ENCODE measurements around the gene CFLAR. TPM values are rescaled to one million over a fixed set of nuclear protein-coding genes. Genes with fewer than 3 reads are reported as not detected.

CFLAR gene
- total and polyA plus RNA-seq, 2 of the 13 experiments (the other 11 are each of a cell fraction or from before 2014, with no cell fraction given): 43.8 to 92.1 TPM

- TF ChIP-seq SNAPC4 (CRISPR knock-in tag; IDR thresholded peaks at IDR 0.05): no peak
- TF ChIP-seq PCBP1 (IDR thresholded peaks at IDR 0.05; ENCODE audit: borderline replicate concordance, low read depth, low read length): no peak
- peak; percentile 86; the same call in 1 of the 2 replicates for TF ChIP-seq ADNP (CRISPR knock-in tag; IDR thresholded peaks at IDR 0.05)
- no peak for TF ChIP-seq TBL1XR1 (IDR thresholded peaks at IDR 0.05; ENCODE audit: borderline replicate concordance, low read length, partially characterized antibody)
- TF ChIP-seq ONECUT2 (CRISPR knock-in tag; IDR thresholded peaks at IDR 0.05): no peak
- no peak for TF ChIP-seq NFYB (CRISPR knock-in tag; IDR thresholded peaks at IDR 0.05)
- no peak for TF ChIP-seq GATAD1 (CRISPR knock-in tag; IDR thresholded peaks at IDR 0.05)
- TF ChIP-seq ZNF264 (CRISPR knock-in tag; IDR thresholded peaks at IDR 0.05): no peak
- no peak for TF ChIP-seq ZNF142 (CRISPR knock-in tag; IDR thresholded peaks at IDR 0.05)
- TF ChIP-seq ZNF557 (CRISPR knock-in tag; IDR thresholded peaks at IDR 0.05): no peak
- no peak for TF ChIP-seq ZNF431 (CRISPR knock-in tag; IDR thresholded peaks at IDR 0.05; ENCODE audit: borderline replicate concordance, low read depth)
- TF ChIP-seq TCF7L2 (IDR thresholded peaks at IDR 0.05; ENCODE audit: low read depth, low read length): no peak
- TF ChIP-seq DPF2 (CRISPR knock-in tag; IDR thresholded peaks at IDR 0.05; ENCODE audit: borderline replicate concordance, low read depth): no peak
- no peak for TF ChIP-seq NR1H2 (CRISPR knock-in tag; IDR thresholded peaks at IDR 0.05; ENCODE audit: borderline replicate concordance, low read depth)
- TF ChIP-seq GATA4 (IDR thresholded peaks at IDR 0.05; ENCODE audit: borderline replicate concordance, low read depth): no peak
- TF ChIP-seq ZNF432 (CRISPR knock-in tag; IDR thresholded peaks at IDR 0.05; ENCODE audit: borderline replicate concordance): no peak
- peak; percentile 73 for TF ChIP-seq PAXIP1 (CRISPR knock-in tag; conservative IDR thresholded peaks at IDR 0.05)
Observed at GRCh38 chr2:201114350-201114749, 1.6 kb upstream of the CFLAR start (continued).
